GM12878 (cell line): ENCODE results near the gene SPARC. TPM values are rescaled to one million over a fixed set of nuclear protein-coding genes. Genes with fewer than 3 reads are reported as not detected.

Experiments used
- ATF7 ChIP-seq: fragments of 450-650 bp; IDR thresholded peaks from 2 replicates; pipeline ENCODE4 v1.6.1; 2016; ENCODE audit warnings: low read depth, mild to moderate bottlenecking
- HDAC6 ChIP-seq: fragments of 200-600 bp; sonication (generic); IDR thresholded peaks from one replicate; pipeline ENCODE4 v1.8.0; 2017; ENCODE audit warnings: antibody characterized with exemption; ENCODE audit not compliant: unreplicated experiment
- POU2F2 ChIP-seq: IDR thresholded peaks from 3 replicates; pipeline ENCODE4 v1.6.1; 2011; ENCODE audit warnings: low read depth, mild to moderate bottlenecking, low read length, borderline replicate concordance
- ZBTB4 ChIP-seq: fragments of 450-650 bp; formaldehyde crosslinking; IDR thresholded peaks from 2 replicates; pipeline ENCODE4 v1.4.0; 2022; ENCODE audit warnings: mild to moderate bottlenecking, moderate library complexity
- polyA plus RNA-seq, 11 experiments: library from polyadenylated mRNA; depleted of rRNA in 4 of 11; unstranded in 6 of 11; stranded (reverse) in 5 of 11; fragments of >200 nt; fragmentation: Nextera tagmentation in 4 of 11; fragmentation: Illumina TruSeq in 1 of 11; extraction: Ambion mirVana in 4 of 11; extraction: Trizol in 1 of 11; gene quantifications; 1 replicate in 1 of 11; 2 replicates in 10 of 11; pipeline versions ENCODE4 v1.2.1 to v1.2.3, GENCODE V29; 2011 to 2016; ENCODE audit warnings: inconsistent platforms in 2 of 11, missing spikeins in 2 of 11, low read depth in 1 of 11
- total RNA-seq, 4 experiments: library from RNA; depleted of rRNA in 3 of 4; stranded (reverse); fragments of >200 nt in 3 of 4; fragmentation: Illumina TruSeq in 1 of 4; extraction: Trizol in 1 of 4; gene quantifications; 2 replicates each; pipeline versions ENCODE4 v1.2.1 to v1.2.3, GENCODE V29; 2013 to 2021
- TF ChIP-seq, protein P1 (sequence below): fragments of 450-650 bp; IDR thresholded peaks from 2 replicates; pipeline ENCODE4 v1.6.1; 2017; ENCODE audit warnings: mild to moderate bottlenecking

SPARC gene
- total and polyA plus RNA-seq, 10 of the 15 experiments (the other 5 are each of a cell fraction or from before 2014, with no cell fraction given) = 29.6 to 154 (median 57.0) TPM

DNA sequence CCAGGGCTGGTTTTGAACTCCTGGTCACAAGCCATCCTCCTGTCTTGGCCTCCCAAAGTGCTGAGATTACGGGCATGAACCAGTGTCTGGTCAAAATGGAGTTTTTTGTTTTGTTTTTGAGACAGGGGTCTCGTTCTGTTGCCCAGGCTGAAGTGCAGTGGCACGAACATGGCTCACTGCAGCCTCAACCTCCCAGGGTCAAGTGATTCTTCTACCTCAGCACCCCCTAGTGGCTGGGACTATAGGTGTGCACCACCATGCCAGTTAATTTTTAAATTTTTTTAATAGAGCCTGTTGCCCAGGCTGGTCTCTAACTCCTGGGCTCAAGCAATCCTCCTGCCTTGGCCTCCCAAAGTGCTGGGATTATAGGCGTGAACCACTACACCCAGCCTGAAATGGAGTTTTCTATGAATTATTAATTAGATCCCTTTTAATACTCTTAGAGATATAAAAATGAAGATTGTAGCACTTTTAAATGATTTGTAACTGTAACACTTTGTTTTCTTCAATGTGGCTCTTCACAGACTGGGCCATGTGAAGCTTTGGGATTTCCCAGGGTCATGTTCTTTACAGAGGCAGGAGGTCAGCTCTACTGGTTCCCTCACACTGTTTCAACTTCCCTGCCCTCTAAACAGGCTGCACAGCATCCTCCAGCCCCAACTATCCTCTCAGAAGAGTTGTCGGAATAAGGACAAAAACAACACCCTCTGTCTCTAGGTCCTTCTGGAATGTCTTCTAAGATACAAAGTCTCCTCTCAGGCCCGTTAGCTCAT is 32.7 kb upstream of the SPARC start (continued):
- TF ChIP-seq POU2F2 = no peak
- TF ChIP-seq ZBTB4 = no peak
- TF ChIP-seq, protein P1, sequence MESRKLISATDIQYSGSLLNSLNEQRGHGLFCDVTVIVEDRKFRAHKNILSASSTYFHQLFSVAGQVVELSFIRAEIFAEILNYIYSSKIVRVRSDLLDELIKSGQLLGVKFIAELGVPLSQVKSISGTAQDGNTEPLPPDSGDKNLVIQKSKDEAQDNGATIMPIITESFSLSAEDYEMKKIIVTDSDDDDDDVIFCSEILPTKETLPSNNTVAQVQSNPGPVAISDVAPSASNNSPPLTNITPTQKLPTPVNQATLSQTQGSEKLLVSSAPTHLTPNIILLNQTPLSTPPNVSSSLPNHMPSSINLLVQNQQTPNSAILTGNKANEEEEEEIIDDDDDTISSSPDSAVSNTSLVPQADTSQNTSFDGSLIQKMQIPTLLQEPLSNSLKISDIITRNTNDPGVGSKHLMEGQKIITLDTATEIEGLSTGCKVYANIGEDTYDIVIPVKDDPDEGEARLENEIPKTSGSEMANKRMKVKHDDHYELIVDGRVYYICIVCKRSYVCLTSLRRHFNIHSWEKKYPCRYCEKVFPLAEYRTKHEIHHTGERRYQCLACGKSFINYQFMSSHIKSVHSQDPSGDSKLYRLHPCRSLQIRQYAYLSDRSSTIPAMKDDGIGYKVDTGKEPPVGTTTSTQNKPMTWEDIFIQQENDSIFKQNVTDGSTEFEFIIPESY = no peak
- TF ChIP-seq HDAC6 = no peak
- TF ChIP-seq ATF7 = no peak
- TF ChIP-seq, all 136 proteins: peak for 6
